Keratinocyte (primary cell): ENCODE results near the gene TTC33. TPM values are rescaled to one million over a fixed set of nuclear protein-coding genes. Genes with fewer than 3 reads are reported as not detected.
"Not testable (repeated sequence)": the region's sequence is repeated elsewhere in the genome, so short reads cannot be mapped to it uniquely, and the experiment has no call there.

Source experiments
- DNase-seq: peaks from one replicate; pipeline ENCODE4 v3.0.0-alpha.2; 2011; ENCODE audit warnings: low read depth, missing footprints, low spot score
- FAIRE-seq: peaks from 2 replicates; lab custom pipeline; 2011; peaks lifted over from hg19 to GRCh38; lab: Jason Lieb, UNC
- H2AFZ ChIP-seq: 2 replicates; pipeline ENCODE4 v1.6.0; 2012; ENCODE audit warnings: low read length, control low read depth, inconsistent platforms; ENCODE audit not compliant: control insufficient read depth
- H3K27ac ChIP-seq: 2 replicates; pipeline ENCODE4 v1.5.1; 2011; ENCODE audit warnings: low read length; ENCODE audit not compliant: control insufficient read depth, insufficient read depth
- H3K27me3 ChIP-seq: 3 replicates; pipeline ENCODE4 v1.6.0; 2011; ENCODE audit warnings: low read length; ENCODE audit not compliant: control insufficient read depth, insufficient read depth; ENCODE audit errors: extremely low read depth
- H3K36me3 ChIP-seq, 2 experiments: 2 replicates in 1 of 2; 3 replicates in 1 of 2; pipeline ENCODE4 v1.5.1; 2011; ENCODE audit warnings: low read length in 2 of 2, mild to moderate bottlenecking in 1 of 2; ENCODE audit not compliant: control insufficient read depth in 2 of 2, insufficient read depth in 2 of 2; ENCODE audit errors: extremely low read depth in 1 of 2
- H3K4me1 ChIP-seq: 3 replicates; pipeline ENCODE4 v1.5.1; 2011; ENCODE audit warnings: low read length; ENCODE audit not compliant: control insufficient read depth, insufficient read depth; ENCODE audit errors: extremely low read depth
- H3K4me2 ChIP-seq: 3 replicates; pipeline ENCODE4 v1.6.0; 2011; ENCODE audit warnings: low read depth, low read length; ENCODE audit not compliant: control insufficient read depth, insufficient read depth; ENCODE audit errors: extremely low read depth
- H3K4me3 ChIP-seq, 3 experiments: fragments of 200-600 bp in 1 of 3; sonication (generic) in 1 of 3; 2 replicates in 2 of 3; 3 replicates in 1 of 3; pipeline ENCODE4 v1.5.1; 2011 to 2016; ENCODE audit warnings: low read length in 3 of 3, mild to moderate bottlenecking in 3 of 3, control low read depth in 2 of 3, inconsistent platforms in 1 of 3, low read depth in 1 of 3, mixed read lengths in 1 of 3, mixed run types in 1 of 3, moderate library complexity in 1 of 3; ENCODE audit not compliant: control insufficient read depth in 2 of 3, insufficient read depth in 2 of 3; ENCODE audit errors: extremely low read depth in 1 of 3
- H3K79me2 ChIP-seq: 2 replicates; pipeline ENCODE4 v1.6.0; 2012; ENCODE audit warnings: low read length; ENCODE audit not compliant: control insufficient read depth, insufficient read depth
- H3K9ac ChIP-seq: 3 replicates; pipeline ENCODE4 v1.6.0; 2011; ENCODE audit warnings: low read length; ENCODE audit not compliant: control insufficient read depth, insufficient read depth; ENCODE audit errors: extremely low read depth
- H3K9me1 ChIP-seq: 3 replicates; pipeline ENCODE4 v1.6.0; 2011; ENCODE audit warnings: low read length; ENCODE audit not compliant: control insufficient read depth, insufficient read depth; ENCODE audit errors: extremely low read depth
- H3K9me3 ChIP-seq: 2 replicates; pipeline ENCODE4 v1.5.1; 2012; ENCODE audit warnings: low read depth, low read length; ENCODE audit not compliant: control insufficient read depth
- H4K20me1 ChIP-seq: 3 replicates; pipeline ENCODE4 v1.6.0; 2011; ENCODE audit warnings: low read length; ENCODE audit not compliant: control insufficient read depth, insufficient read depth; ENCODE audit errors: extremely low read depth
- CTCF ChIP-seq, 3 experiments: IDR thresholded peaks in 1 of 3; conservative IDR thresholded peaks in 1 of 3; optimal IDR thresholded peaks in 1 of 3; 2 replicates in 2 of 3; 3 replicates in 1 of 3; pipeline versions ENCODE3 to v1.5.1; 2011; ENCODE audit warnings: low read length in 3 of 3, mild to moderate bottlenecking in 3 of 3, moderate library complexity in 2 of 3, control low read depth in 1 of 3, inconsistent platforms in 1 of 3; ENCODE audit not compliant: insufficient read depth in 2 of 3; ENCODE audit errors: extremely low read depth in 1 of 3
- EZH2 ChIP-seq: IDR thresholded peaks from one replicate; pipeline ENCODE4 v1.6.1; 2012; ENCODE audit warnings: inconsistent platforms, mild to moderate bottlenecking, low read length, moderate library complexity
- dilution Hi-C: fragments of 300-500 bp; cut with MboI; formaldehyde crosslinking; loops from one replicate; pipeline ENCODE4 v1.7.0; 2020; ENCODE audit warnings: low sequenced_read_pairs; ENCODE audit not compliant: extremely low pct_ligation_motif_present
- polyA plus RNA-seq, 5 experiments: library from polyadenylated mRNA; depleted of rRNA in 3 of 5; stranded (reverse) in 3 of 5; stranded (forward) in 1 of 5; unstranded in 1 of 5; fragments of >200 nt; gene quantifications; 1 replicate in 1 of 5; 2 replicates in 3 of 5; 3 replicates in 1 of 5; pipeline versions ENCODE4 v1.2.1 to v1.2.3, GENCODE V29; 2011 to 2012; ENCODE audit warnings: missing spikeins in 2 of 5, low read depth in 1 of 5, low replicate concordance in 1 of 5

Gene TTC33
- polyA plus RNA-seq, 1 donor (not counting 4 experiments of a cell fraction or from before 2014, with no cell fraction given), result 7.1 TPM

GRCh38 chr5:40702027-40702426 is 53.7 kb downstream of the TTC33 start:
- dilution Hi-C loops, FAIRE-seq: not testable (repeated sequence)

GRCh38 chr5:40700116-40700782 is 55.5 kb downstream of the TTC33 start:
- Histone ChIP-seq H3K4me1 (no peaks in the 10 kb centered on the region), H3K79me2 (no peaks in the 10 kb centered on the region), H3K4me3 (no peak overlapping the region), H3K36me3 (no peaks in the 10 kb centered on the region), H3K9me1 (no peaks in the 10 kb centered on the region), H2AFZ (no peak overlapping the region), H3K9ac (no peak overlapping the region), H3K27ac (no peak overlapping the region), H4K20me1 (no peaks in the 10 kb centered on the region), H3K4me2 (no peak overlapping the region), H3K9me3 (no peaks in the 10 kb centered on the region), H3K27me3 (no peaks in the 10 kb centered on the region)
- FAIRE-seq (no peak), DNase-seq (no peak)
- TF ChIP-seq CTCF (optimal IDR thresholded peaks at IDR 0.05 in 1 of 3, IDR thresholded peaks at IDR 0.05 in 1 of 3, conservative IDR thresholded peaks at IDR 0.05 in 1 of 3; ENCODE audit: extremely low read depth in 1 of 3, insufficient read depth in 2 of 3, low read length in 3 of 3) (no peak), EZH2 (no peak)
- dilution Hi-C loops, result no loop called here

More at GRCh38 chr5:40702027-40702426, 53.7 kb downstream of the TTC33 start:
- H3K27me3 ChIP-seq, H3K79me2 ChIP-seq, H4K20me1 ChIP-seq, H3K36me3 ChIP-seq, H2AFZ ChIP-seq, H3K4me1 ChIP-seq, H3K27ac ChIP-seq, H3K9me1 ChIP-seq, H3K9ac ChIP-seq, DNase-seq, H3K9me3 ChIP-seq, H3K4me2 ChIP-seq, H3K4me3 ChIP-seq: not testable (repeated sequence)

- H3K79me2 ChIP-seq, result peaks cover 26% of the 10 kb centered on the region
- DNase-seq (no peak), FAIRE-seq (no peak)
- H3K27ac ChIP-seq, result no peak overlapping the region
- H3K36me3 ChIP-seq, result peaks cover 8 to 12% of the 10 kb centered on the region in 2 experiments
- H3K4me3 ChIP-seq, result no peak overlapping the region
- no peaks in the 10 kb centered on the region for H3K27me3 ChIP-seq
- H3K9me1 ChIP-seq, result no peaks in the 10 kb centered on the region
- no peak for TF ChIP-seq CTCF (optimal IDR thresholded peaks at IDR 0.05 in 1 of 3, IDR thresholded peaks at IDR 0.05 in 1 of 3, conservative IDR thresholded peaks at IDR 0.05 in 1 of 3; ENCODE audit: extremely low read depth in 1 of 3, insufficient read depth in 2 of 3, low read length in 3 of 3)
- no peak for TF ChIP-seq EZH2
- dilution Hi-C loops, result no loop called here
- H3K4me2 ChIP-seq, result no peak overlapping the region
- H3K9me3 ChIP-seq, result no peaks in the 10 kb centered on the region
- peaks cover 9% of the 10 kb centered on the region for H3K4me1 ChIP-seq
- no peak overlapping the region for H2AFZ ChIP-seq
- H3K9ac ChIP-seq, result no peak overlapping the region
- H4K20me1 ChIP-seq, result no peaks in the 10 kb centered on the region
These were observed 61.3 kb downstream of the TTC33 start for GRCh38 chr5:40694433-40694832.
